ACHN (cell line): ENCODE measurements around the gene SORT1.
"Not testable (repeated sequence)": the region's sequence is repeated elsewhere in the genome, so short reads cannot be mapped to it uniquely, and the experiment has no call there.

Experiments
- DNase-seq: peaks from one replicate; pipeline ENCODE4 v3.0.0-alpha.2; 2015
- in situ Hi-C: cut with HindIII; loops from 2 replicates; pipeline ENCODE4 v1.10.0; 2017; ENCODE audit warnings: low sequenced_read_pairs, low pct_ligation_motif_present, low pct_unique_long_range_greater_than_20kb

SORT1 gene

DNA sequence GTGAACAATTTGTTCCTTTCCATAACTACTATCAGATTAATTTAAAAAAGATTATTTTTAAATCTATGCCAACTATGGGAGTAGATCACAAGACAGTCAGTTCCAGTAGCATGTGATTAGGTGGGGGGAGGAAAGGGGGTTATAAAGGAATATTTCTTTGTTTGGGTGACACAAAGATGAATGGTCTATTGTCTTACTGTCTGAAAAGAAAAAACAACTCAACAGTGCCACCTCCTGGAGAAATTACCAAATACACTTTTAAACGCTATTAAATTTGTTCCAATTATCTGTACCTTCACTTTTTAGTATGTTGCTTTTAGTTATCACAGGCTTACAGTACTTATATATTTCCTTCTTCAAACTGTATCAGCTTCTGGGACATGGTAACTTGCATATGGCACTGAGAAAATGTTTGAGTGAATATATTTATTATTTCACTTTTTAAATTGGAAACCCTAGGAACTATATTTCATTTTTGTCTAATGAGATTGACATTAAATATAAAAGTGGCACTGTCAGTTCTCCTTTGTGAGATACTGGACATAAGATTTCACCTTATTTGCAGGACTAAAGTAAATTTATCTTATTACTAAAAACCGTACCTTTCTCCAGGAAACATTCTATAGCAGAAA lies 1.7 kb upstream of the SORT1 start:
- in situ Hi-C loops: no loop called here
- peak; percentile 63 for DNase-seq

DNA sequence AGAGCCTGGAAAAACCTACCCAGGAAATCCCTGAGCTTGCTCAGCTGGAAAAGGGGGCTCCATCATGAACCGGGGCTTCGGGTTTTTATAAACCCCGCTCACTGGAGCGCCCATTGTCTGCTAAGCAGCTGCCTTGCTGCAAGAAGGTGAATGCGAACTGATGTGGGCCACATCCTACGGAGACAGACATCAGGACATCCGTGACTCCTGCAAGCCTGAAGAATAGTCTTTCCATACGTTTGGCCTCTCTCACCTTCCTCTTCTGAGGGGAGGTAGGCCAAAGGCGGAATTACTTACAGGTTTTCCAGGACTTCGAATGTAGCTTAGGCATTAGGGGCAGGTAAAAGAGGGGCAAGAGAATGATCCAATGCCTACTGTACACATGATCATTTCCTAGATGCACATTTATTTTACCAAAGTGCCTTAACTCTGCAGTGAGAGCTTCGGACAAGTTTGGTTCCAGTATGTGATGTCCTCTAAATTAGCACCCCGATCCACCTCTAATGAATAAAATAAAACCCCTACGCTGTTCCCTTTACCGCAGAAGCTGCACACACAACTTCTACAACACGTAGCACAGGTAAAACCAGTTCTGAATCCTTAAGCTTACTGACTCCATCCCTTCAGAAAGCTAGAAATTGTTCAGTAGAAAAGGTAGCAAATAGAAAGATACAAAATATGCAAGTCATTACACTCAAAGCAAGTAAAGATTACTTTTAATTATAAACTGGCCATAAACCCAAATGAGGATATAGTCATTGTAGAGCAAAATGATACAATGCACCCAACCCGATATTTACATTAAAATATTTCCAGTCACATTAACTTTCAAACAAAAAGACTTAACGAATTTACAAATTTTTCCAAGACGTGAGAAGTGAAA lies 866 bp upstream of the SORT1 start:
- in situ Hi-C loops: no loop called here

DNA sequence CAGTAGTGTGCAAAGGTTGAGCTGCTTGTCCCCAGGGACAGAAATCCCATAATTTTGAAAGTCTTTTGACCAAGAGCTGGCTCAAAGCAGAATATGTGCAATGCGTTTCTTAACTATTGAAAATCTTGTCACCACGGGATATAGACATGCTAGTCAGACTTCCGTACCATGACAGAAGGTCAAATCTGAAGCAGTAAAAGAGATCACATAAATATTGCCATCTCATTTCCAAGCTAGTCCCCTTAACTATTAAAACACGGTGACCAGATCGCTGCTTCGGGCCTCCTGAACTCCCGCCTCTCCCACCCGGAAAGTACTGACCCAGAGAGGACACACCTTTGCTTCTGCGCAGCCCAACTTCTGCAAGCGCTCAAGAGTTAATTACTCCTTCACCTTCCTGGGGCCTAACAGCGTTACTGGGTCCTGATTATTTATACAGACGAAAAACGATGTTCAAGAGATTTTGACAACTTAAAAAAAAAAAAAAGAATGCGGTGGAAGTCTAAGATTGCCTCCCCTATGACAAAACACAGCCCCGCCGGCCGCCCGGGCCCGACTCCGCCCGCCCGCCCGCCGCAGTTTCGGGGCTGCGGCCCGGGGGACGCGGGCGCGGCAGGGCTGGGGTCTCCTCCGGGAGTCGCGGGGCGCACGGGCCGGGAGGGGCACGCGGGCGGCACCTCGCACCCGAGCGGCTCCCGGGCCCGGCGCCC lies 692 bp downstream of the SORT1 start:
- peak; percentile 5 for DNase-seq
- in situ Hi-C loops: no loop called here

More for the DNA sequence above, 866 bp upstream of the SORT1 start:
- DNase-seq: no peak

DNA sequence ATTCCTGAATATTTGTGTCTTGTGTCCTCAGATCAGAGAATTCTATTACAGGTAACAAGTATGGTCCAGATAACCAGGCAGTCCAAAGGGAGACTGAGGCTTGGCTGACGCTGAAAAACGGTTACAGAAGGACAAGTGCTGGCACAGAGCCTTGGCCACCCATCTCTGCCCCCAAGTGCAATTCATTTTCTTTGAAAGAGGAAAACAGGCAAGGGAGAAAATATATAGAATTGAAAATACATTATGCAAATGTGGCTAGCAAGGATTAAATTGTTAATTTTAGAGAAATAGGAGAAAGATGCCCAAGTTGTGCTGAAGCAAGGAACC lies 1.2 kb downstream of the SORT1 start:
- DNase-seq: no peak
- in situ Hi-C loops: no loop called here

DNA sequence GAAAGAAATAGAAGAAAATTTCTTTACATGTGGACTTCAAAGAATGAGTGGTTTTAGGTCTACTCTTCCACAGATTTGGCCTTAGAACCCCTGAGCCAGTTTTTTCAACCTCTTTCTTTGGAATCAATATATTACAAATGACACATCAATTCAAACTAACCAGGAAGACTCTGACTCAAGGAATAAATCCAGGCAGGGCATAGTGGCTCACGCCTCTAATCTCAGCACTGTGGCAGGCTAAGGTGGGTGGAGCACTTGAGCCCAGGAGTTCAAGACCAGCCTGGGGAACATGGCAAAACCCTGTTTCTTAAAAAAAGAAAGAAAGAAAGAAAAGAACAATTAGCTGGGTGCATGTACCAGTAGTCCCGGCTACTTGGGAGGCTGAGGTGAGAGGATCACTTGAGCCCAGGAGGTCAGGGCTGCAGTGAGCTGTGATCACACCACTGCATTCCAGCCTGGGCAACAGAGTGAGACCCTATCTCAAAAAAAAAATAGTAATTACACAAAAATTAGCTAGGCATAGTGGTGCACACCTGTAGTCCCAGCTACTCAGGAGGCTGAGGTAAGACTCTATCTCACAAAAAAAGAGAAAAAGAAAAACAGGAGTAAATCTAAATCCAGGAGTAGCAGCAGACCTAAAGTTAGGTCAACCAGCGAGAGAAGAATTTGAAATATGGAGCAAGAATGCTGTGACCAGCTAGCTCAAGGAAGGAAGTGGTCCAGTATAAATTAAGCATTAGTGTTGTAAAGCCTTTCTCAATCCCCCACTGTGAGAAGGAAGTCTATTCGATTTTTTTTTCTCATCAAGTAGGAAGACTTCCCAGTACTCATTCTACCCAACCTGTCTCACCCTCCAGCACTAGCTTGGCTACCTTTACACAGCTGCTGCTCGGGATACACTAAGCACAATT lies 1.9 kb downstream of the SORT1 start:
- in situ Hi-C loops: no loop called here
- DNase-seq: peak; percentile 47

DNA sequence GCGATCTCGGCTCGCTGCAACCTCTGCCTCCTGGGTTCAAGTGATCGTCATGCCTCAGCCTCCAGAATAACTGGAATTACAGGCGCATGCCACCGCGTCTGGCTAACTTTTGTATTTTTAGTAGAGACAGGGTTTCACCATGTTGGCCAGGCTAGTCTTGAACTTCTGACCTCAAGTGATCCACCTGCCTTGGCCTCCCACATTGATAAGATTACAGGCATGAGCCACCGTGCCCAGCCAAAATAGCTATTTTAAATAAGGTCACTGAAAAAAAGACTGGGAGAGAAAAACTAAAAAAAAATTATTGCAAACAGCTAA lies 2.5 kb downstream of the SORT1 start:
- in situ Hi-C loops, DNase-seq: not testable (repeated sequence)

DNA sequence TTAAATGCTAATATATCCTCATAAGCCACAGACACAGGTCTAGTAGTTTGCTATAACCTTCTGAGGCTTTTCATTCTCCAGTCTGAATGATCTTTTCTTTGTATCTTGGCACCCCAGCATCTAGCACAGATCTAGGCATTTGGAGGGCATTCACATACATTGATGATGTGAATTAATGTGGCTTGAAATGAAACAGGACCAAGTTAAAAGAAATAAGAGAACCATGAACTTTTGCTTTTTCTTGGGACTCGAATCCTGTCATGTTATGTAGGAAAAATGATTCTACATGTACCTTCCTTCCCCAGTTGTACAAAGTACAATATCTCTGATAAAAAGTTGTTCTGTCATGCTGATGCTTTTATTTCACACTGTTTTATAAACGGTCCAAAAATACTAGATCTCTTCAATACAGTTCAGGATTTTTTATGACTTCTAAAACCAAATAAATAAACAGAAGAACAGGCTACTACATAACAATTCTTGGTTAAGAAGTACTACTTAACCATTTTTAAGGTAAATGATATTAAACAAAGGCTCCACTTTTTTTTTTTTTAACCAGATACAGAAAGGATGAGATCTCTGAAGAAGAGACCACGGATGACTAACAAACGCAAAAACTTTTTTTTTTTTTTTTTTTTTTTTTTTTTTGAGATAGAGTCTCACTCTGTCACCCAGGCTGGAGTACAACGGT lies 3.0 kb downstream of the SORT1 start:
- in situ Hi-C loops: no loop called here

DNA sequence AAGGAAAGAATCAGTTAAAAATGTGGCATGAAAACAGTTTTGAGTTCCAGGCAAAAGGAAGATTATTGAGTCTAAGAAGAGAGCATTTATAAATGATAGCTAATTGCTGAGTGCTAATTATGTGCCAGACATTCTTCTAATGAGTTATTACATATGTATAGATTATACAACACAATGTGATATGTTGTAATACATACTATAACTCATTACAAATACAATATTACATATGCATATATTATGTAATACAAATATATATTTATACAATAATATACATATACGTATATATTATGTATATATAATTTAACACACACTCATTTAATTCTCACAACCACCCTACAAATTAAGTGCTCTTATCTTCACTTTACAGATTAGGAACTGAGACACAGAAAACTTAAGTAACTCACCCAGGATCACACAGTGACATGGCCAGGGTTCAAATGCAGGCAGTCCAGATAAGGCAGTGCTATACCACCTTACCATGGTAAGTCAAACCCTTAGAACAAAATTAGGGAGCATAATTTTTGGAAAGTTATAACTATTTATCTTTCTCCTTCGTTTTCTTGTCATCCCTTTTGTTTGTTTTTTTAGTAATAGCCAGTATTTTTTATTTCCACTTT lies 4.0 kb downstream of the SORT1 start:
- in situ Hi-C loops: no loop called here
- no peak for DNase-seq

More for the DNA sequence above, 3.0 kb downstream of the SORT1 start:
- no peak for DNase-seq

DNA sequence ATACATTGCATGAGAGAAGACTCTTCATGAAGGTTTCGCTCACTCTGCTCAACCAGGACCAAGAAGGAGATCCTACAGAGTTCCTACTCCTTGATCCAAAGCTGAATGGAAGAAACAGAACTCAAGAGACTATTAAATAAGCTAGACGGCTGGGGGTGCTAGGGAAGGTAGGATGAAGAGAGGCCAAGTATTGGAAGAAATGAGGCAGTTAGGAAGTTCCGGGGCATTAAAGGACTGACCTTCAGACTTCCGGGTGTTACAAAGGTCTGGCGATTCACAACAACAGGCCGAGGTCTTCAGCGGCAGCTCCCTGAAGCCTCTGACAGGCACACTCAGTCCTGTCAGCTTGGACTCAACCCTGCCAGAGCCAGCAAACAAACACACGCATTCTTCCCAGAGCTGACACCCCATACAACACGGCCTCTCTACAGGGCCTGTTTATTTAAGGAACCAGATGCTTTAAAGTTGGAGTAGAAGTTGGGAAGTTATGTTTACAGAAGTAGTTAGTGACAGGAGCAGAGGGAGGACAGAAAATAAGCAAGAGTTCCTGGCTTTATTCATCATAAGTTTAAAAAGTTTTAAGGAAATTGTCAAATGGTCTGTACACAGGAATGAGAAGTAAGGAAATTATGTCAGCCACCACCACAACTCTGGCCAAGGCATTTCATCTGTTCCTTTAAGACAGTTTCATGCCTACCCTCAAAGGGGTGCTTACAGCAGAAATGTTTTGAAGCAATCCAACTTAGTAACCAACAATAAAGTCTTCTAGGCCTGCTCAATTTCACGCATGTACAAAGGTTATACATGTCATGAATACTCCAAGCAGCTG lies 4.7 kb downstream of the SORT1 start:
- in situ Hi-C loops: no loop called here
- DNase-seq: no peak

DNA sequence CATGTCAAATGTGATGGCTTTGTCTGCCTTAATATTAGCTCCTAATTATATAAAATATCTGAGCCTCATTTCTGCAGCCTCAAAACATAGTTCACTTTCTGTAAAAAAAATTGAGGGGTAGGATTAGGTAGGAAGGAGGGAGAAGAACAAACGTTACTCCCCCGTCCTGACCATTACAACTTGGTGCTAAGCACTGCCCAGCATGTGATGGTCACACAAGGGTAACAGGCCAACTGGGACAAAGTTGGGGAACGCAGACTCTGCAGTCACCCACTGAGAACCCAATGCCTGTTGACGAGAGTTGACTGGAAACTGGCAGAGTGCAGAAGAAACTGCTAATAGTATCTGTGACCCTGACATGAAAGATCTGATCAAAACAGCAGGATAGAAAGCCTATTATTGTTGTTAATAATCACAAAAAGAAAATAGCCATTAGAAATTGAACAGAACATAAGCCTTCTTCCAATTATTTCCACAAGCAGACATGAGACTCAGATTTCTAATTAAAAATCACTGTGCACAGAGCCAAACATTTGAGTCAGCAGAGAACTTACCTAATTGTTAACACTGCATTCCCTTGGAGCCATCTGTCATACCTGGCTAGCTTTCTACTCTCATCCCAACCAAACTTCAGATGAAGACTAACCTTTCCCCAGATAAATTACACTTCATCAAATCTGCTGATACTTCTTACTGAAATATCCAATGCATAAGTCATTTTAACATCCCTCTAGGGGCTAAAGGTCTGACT lies 5.5 kb downstream of the SORT1 start:
- in situ Hi-C loops: no loop called here
- DNase-seq: no peak

DNA sequence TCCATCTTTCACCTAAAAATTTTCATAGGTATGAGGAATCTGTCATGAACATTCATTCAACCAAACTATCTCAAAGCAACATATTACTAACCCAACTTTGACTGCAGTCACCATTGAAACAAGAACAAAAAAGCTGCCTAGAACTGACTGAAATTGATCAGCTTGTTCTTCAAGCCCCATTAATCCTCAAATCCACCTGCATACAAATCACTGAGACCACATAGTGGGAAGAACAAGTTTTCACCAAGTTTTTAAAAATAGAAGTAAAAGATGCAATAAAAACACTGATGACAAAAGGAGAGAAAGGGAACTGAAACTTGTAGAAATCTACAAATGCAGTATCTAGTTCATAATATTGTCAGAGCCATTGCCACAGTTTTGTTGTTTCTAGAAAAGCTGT lies 6.1 kb downstream of the SORT1 start:
- DNase-seq: no peak
- in situ Hi-C loops: no loop called here

DNA sequence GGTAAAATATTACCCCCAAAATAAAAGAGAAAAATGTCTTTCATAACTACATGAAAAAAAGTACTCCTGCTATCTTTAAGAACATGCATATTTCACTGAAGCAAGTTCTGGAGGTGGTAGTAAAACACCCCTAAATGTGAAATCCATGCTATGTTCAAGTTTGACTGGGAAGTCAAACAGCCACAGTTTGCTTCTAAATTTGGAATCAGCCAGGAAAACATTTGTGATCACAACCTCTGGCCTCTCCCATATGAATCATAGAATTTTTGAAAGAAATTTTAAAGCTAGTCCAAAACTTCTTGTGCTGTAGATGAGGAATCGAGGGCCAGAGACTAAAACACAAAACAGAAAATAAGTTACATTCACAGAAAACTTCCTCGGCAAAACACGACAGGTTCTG lies 6.6 kb downstream of the SORT1 start:
- DNase-seq: no peak
- in situ Hi-C loops: no loop called here

DNA sequence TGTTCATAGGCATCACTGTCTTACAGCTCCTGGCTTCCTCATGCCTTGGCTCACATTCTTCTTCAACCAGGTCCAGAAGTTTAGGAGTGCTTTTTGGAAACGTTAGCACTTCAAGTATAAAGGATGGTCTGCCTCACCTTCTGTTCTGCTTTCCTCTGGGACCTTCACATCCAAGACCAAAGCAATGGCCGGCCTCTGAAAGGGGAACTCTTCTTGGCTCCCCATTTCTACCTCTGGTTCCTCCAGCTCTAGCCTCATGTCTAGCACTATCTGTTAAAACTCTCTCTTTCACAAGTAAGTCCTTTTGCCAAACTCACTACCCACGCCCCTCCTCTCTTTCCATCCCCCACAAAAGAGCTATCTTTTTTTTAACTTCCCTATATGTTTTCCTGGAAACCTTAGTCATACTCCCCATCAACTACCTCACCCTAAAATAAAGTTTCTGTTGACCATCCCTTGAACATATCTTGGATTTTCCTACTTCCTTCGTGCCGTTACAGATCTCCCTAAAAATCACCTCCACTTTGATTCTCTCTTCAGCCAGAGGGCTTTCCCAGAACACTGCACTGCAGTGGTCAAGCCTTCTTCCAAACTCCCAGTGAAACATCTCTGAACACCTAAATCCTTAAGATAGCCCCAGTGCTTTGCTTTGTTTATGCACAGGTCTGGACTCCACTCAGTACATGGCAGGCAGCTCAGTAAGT lies 7.9 kb downstream of the SORT1 start:
- no peak for DNase-seq
- in situ Hi-C loops: loop anchor here (10.0 kb wide), 1 partner anchor 115 kb away; no protein-coding TSS in a partner anchor

DNA sequence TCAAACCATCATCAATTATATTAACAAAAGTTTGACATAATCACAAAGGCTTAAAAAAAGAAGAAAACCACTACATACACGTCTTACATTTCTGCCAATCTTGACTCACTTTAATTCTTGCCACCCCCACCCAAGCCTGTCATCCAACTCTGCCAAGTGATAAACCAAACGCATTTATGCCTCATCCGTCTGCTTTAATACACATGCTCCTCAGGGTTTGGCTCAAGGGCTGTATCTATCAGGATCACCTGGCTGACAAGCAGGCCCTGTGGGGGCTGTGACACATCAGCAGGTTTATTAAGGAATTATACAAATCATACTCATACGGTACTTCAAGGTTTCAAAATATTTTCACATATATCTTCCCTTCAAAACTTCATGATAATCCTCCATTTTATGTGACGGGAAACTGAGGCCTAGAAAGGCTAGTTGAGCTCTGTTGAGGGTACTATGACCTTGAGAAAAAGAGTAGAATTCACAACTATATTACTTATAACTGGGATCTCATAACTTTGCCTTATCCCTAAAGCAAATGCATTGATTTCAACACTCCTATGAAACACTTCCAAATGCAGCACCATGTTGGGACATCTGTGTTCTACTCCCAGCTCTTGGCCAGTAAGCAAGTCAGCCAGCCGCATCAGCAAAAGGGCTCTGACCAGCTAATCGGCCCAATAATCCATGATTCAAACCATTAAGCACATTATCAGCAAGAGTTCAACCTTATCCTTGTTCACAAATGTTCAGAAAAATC lies 8.7 kb downstream of the SORT1 start:
- DNase-seq: no peak
- in situ Hi-C loops: loop anchor here (10.0 kb wide), 1 partner anchor 114 kb away; no protein-coding TSS in a partner anchor

DNA sequence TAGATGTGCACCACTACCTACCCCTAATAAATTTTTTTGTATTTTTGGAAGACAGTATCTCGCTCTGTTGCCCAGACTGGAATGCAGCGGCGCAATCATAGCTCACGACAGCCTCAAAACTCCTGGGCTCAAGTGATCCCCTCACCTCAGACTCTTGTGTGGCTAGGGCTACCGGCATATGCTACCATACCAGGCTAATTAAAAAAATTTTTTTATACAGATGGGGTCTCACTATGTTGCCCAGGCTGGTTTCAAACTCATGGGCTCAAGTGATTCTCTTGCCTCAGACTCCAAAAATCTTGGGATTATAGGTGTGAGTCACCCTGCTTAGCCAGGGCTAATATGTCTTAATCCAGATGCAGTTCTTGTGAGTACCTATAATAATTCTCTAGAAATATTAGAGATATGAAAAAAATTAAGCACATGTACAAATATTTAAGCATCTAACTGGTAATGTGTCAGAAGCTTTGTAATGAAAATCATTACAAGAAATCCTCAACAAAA lies 9.5 kb downstream of the SORT1 start:
- in situ Hi-C loops: loop anchor here (10.0 kb wide), 1 partner anchor 113 kb away; no protein-coding TSS in a partner anchor
- no peak for DNase-seq
